Measurements from ENCODE around the gene CFHR4.

DNA sequence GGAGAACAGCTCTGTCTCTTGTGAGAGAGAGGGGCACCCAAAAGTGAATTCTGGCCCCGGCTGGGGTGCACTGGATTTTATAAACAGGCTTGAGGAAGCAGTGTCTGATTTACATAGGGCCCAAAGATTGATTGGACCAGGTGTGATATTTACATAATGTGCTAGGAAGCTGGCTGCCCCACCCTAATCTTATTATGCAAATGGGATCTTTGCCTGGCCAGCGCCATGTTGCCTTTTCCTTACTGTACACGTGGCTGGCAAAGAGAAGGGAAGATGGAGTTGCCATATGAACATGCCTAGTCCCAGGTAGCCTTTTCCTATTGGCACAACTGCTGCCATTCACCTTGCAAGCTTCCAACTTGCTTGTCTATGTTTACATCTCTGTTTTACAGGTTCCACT, 29.0 kb upstream of the CFHR4 start:
- TF ChIP-seq, protein P1, sequence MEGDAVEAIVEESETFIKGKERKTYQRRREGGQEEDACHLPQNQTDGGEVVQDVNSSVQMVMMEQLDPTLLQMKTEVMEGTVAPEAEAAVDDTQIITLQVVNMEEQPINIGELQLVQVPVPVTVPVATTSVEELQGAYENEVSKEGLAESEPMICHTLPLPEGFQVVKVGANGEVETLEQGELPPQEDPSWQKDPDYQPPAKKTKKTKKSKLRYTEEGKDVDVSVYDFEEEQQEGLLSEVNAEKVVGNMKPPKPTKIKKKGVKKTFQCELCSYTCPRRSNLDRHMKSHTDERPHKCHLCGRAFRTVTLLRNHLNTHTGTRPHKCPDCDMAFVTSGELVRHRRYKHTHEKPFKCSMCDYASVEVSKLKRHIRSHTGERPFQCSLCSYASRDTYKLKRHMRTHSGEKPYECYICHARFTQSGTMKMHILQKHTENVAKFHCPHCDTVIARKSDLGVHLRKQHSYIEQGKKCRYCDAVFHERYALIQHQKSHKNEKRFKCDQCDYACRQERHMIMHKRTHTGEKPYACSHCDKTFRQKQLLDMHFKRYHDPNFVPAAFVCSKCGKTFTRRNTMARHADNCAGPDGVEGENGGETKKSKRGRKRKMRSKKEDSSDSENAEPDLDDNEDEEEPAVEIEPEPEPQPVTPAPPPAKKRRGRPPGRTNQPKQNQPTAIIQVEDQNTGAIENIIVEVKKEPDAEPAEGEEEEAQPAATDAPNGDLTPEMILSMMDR (IDR thresholded peaks at IDR 0.05): no peak
- TF ChIP-seq POLR2A (IDR thresholded peaks at IDR 0.05) (no peak), POLR2AphosphoS5 (IDR thresholded peaks at IDR 0.05) (no peak), EP300 (IDR thresholded peaks at IDR 0.05) (no peak)

Measured in gastroesophageal sphincter (tissue), 3 donors.